ENCODE results near the gene SPATA16. TPM values are rescaled to one million over a fixed set of nuclear protein-coding genes. Genes with fewer than 3 reads are reported as not detected.
A peak's percentile ranks its signal among the peaks of the same experiment; 100 is the strongest.

The SPATA16 gene
- total and polyA plus RNA-seq, 8 donors: not detected

DNA sequence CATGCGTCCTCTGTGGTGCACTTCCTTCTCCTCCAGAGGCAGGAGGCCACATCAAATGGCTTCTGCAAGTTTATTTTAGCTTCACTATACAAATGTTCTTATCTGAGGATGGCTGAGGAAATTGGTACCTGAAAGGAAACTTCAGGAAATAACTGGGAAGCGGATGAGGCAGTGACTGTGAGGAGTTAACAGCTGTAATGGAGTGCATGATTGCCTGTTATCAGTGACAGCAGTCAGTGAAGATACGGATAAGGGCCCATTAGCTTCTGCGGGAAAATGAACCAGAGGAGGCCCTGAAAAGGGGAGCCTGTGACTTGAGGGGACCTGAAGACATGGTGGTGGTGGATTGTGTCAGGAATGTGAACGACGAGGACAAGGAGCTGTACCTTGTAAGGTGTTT is 51.8 kb downstream of the SPATA16 start:
- TF ChIP-seq CTCF (IDR thresholded peaks at IDR 0.05) (no peak), POLR2A (IDR thresholded peaks at IDR 0.05) (no peak), POLR2AphosphoS5 (IDR thresholded peaks at IDR 0.05) (no peak), EP300 (IDR thresholded peaks at IDR 0.05) (no peak)
- DNase-seq: no peak
- intact Hi-C loops (cut with DNase I; ENCODE audit: low total_unique reads): no loop called here
- Histone ChIP-seq H3K27me3 (no peaks in the 10 kb centered on the region), H3K4me1 (no peaks in the 10 kb centered on the region), H3K4me3 (no peak overlapping the region), H3K9me3 (peaks cover 0 to 15% (median 0%) of the 10 kb centered on the region in 4 donors), H3K27ac (no peak overlapping the region), H3K36me3 (no peaks in the 10 kb centered on the region)
- WGBS, 5 donors: 63 to 76% (median 73%) methylated on average over 6 of the region's 6 CpGs

- 64 to 84% (median 82%) methylated on average over 4 of the region's 4 CpGs for WGBS, 5 donors
- intact Hi-C loops (cut with DNase I; ENCODE audit: low total_unique reads): no loop called here
- Histone ChIP-seq H3K4me3 (no peak overlapping the region), H3K9me3 (peaks cover 0 to 11% (median 2%) of the 10 kb centered on the region in 4 donors), H3K27ac (no peak overlapping the region), H3K36me3 (no peaks in the 10 kb centered on the region), H3K4me1 (no peaks in the 10 kb centered on the region), H3K27me3 (no peaks in the 10 kb centered on the region)
- TF ChIP-seq POLR2AphosphoS5 (IDR thresholded peaks at IDR 0.05) (no peak), POLR2A (IDR thresholded peaks at IDR 0.05) (no peak), EP300 (IDR thresholded peaks at IDR 0.05) (no peak), CTCF (IDR thresholded peaks at IDR 0.05) (no peak)
- no peak for DNase-seq
Measured at GRCh38 chr3:173078525-173078924, 62.5 kb downstream of the SPATA16 start.

GRCh38 chr3:173066044-173067004 is 74.7 kb downstream of the SPATA16 start:
- H3K27ac ChIP-seq: no peak overlapping the region
- intact Hi-C loops (cut with DNase I; ENCODE audit: low total_unique reads): no loop called here
- 46 to 66% (median 53%) methylated on average over 4 of the region's 4 CpGs for WGBS, 5 donors
- no peaks in the 10 kb centered on the region for H3K27me3 ChIP-seq
- H3K4me1 ChIP-seq: peaks cover 0 to 6% (median 2%) of the 10 kb centered on the region in 4 donors
- no peaks in the 10 kb centered on the region for H3K9me3 ChIP-seq
- H3K4me3 ChIP-seq: no peak overlapping the region
- no peak for TF ChIP-seq POLR2AphosphoS5 (IDR thresholded peaks at IDR 0.05)
- TF ChIP-seq POLR2A (IDR thresholded peaks at IDR 0.05): no peak
- no peak for TF ChIP-seq CTCF (IDR thresholded peaks at IDR 0.05)
- no peak for TF ChIP-seq EP300 (IDR thresholded peaks at IDR 0.05)
- DNase-seq: peak in 1 of 2 donors; percentile 16
- no peaks in the 10 kb centered on the region for H3K36me3 ChIP-seq

- DNase-seq: peak in 1 of 2 donors; percentile 8
- no peak overlapping the region for H3K4me3 ChIP-seq
- peaks cover 0 to 6% (median 2%) of the 10 kb centered on the region in 4 donors for H3K4me1 ChIP-seq
- H3K9me3 ChIP-seq: no peaks in the 10 kb centered on the region
- no peak overlapping the region for H3K27ac ChIP-seq
- intact Hi-C loops (cut with DNase I; ENCODE audit: low total_unique reads): no loop called here
- WGBS, 5 donors: 44 to 84% (median 58%) methylated on average over 3 of the region's 3 CpGs
- H3K27me3 ChIP-seq: no peaks in the 10 kb centered on the region
- no peak for TF ChIP-seq POLR2AphosphoS5 (IDR thresholded peaks at IDR 0.05)
- TF ChIP-seq EP300 (IDR thresholded peaks at IDR 0.05): no peak
- TF ChIP-seq CTCF (IDR thresholded peaks at IDR 0.05): no peak
- no peak for TF ChIP-seq POLR2A (IDR thresholded peaks at IDR 0.05)
- no peaks in the 10 kb centered on the region for H3K36me3 ChIP-seq
Measured at GRCh38 chr3:173065543-173065981, 75.5 kb downstream of the SPATA16 start.
